TTC549 (cell line): ENCODE data around the gene TMTC2.

Experiments
- FAIRE-seq: peaks from 2 replicates; lab custom pipeline; 2012; peaks lifted over from hg19 to GRCh38; lab: Jason Lieb, UNC

The TMTC2 gene

GRCh38 chr12:82958966-82959365 lies 272.3 kb downstream of the TMTC2 start:
- no peak for FAIRE-seq

- FAIRE-seq = no peak
Measured at GRCh38 chr12:82959821-82960220, 273.1 kb downstream of the TMTC2 start.

GRCh38 chr12:82961835-82962234 lies 275.1 kb downstream of the TMTC2 start:
- no peak for FAIRE-seq

GRCh38 chr12:82963956-82964355 lies 277.2 kb downstream of the TMTC2 start:
- no peak for FAIRE-seq

- no peak for FAIRE-seq
Measured at GRCh38 chr12:82964446-82964845, 277.7 kb downstream of the TMTC2 start.

GRCh38 chr12:82966001-82966559 lies 279.4 kb downstream of the TMTC2 start:
- FAIRE-seq = no peak

GRCh38 chr12:82968631-82969367 lies 282.1 kb downstream of the TMTC2 start:
- FAIRE-seq = no peak

GRCh38 chr12:82970614-82971013 lies 283.9 kb downstream of the TMTC2 start:
- no peak for FAIRE-seq

GRCh38 chr12:82971584-82971983 lies 284.9 kb downstream of the TMTC2 start:
- no peak for FAIRE-seq

GRCh38 chr12:82972624-82973023 lies 285.9 kb downstream of the TMTC2 start:
- no peak for FAIRE-seq

GRCh38 chr12:82973592-82973991 lies 286.9 kb downstream of the TMTC2 start:
- FAIRE-seq = no peak

GRCh38 chr12:82981150-82981549 lies 294.4 kb downstream of the TMTC2 start:
- FAIRE-seq = no peak

- no peak for FAIRE-seq
Measured at GRCh38 chr12:82994117-82994516, 307.4 kb downstream of the TMTC2 start.

GRCh38 chr12:82996168-82996812 lies 309.6 kb downstream of the TMTC2 start:
- FAIRE-seq = no peak

GRCh38 chr12:82998509-82998908 lies 311.8 kb downstream of the TMTC2 start:
- FAIRE-seq = no peak

- no peak for FAIRE-seq
Measured at GRCh38 chr12:83003026-83003425, 316.3 kb downstream of the TMTC2 start.

- FAIRE-seq = no peak
Measured at GRCh38 chr12:83005534-83006197, 319.0 kb downstream of the TMTC2 start.

GRCh38 chr12:83008703-83009102 lies 322.0 kb downstream of the TMTC2 start:
- no peak for FAIRE-seq

- no peak for FAIRE-seq
Measured at GRCh38 chr12:83010169-83010804, 323.6 kb downstream of the TMTC2 start.

GRCh38 chr12:83015390-83016217 lies 328.9 kb downstream of the TMTC2 start:
- no peak for FAIRE-seq

- FAIRE-seq = no peak
Measured at GRCh38 chr12:83016218-83016835, 329.6 kb downstream of the TMTC2 start.
